Testis (tissue), 3 donors: ENCODE data around the gene LDLRAD4. TPM values are rescaled to one million over a fixed set of nuclear protein-coding genes. Genes with fewer than 3 reads are reported as not detected.

Source experiments
- DNase-seq: peaks from one replicate; pipeline ENCODE4 v3.0.0-alpha.2; 2019
- H3K27ac ChIP-seq, 2 donors: fragments of 200-600 bp; sonication (generic); one replicate each; pipeline ENCODE4 v1.5.1; 2019
- H3K27me3 ChIP-seq: fragments of 200-600 bp; sonication (generic); one replicate; pipeline ENCODE4 v1.5.1; 2019
- H3K36me3 ChIP-seq: fragments of 200-600 bp; sonication (generic); one replicate; pipeline ENCODE4 v1.5.1; 2017; ENCODE audit warnings: low read depth; ENCODE audit errors: missing control alignments
- H3K4me1 ChIP-seq: fragments of 200-600 bp; sonication (generic); one replicate; pipeline ENCODE4 v1.5.1; 2019
- H3K4me3 ChIP-seq, 2 donors: fragments of 200-600 bp; sonication (generic); one replicate each; pipeline ENCODE4 v1.5.1; 2017 to 2019
- H3K9me3 ChIP-seq: fragments of 200-600 bp; sonication (generic); one replicate; pipeline ENCODE4 v1.5.1; 2017
- CTCF ChIP-seq, 3 experiments: fragments of 450-650 bp in 2 of 3; fragments of 200-600 bp in 1 of 3; sonication (generic) in 1 of 3; IDR thresholded peaks; one replicate each; pipeline ENCODE4 v1.5.1; 2016 to 2019; ENCODE audit warnings: antibody characterized with exemption in 3 of 3, mild to moderate bottlenecking in 2 of 3, moderate library complexity in 1 of 3
- POLR2A ChIP-seq: fragments of 450-650 bp; IDR thresholded peaks from one replicate; pipeline ENCODE4 v1.6.1; 2017; ENCODE audit warnings: antibody characterized with exemption, mild to moderate bottlenecking, moderate library complexity
- WGBS, 2 donors: methylation state at CpG; one replicate each; pipeline ENCODE4 v1.1.5; 2018; 5-methylcytosine and 5-hydroxymethylcytosine counted together
- intact Hi-C: fragments of 100-400 bp; cut with DNase I; formaldehyde crosslinking; loops from one replicate; pipeline ENCODE4 v1.15.1; 2023; ENCODE audit warnings: low total_unique reads
- polyA plus RNA-seq: library from polyadenylated mRNA; stranded (reverse); fragments of 350-450 nt; fragmentation: Illumina TruSeq; extraction: RNeasy Lipid Tissue Mini Kit (QIAGEN cat#74804); gene quantifications from one replicate; pipeline ENCODE4 v1.2.3, GENCODE V29; 2014; ENCODE audit warnings: low read depth, low replicate concordance; ENCODE audit not compliant: insufficient read depth
- total RNA-seq, 2 donors: library from RNA; depleted of rRNA; stranded (reverse); fragments of >200 nt; gene quantifications; one replicate each; pipeline ENCODE4 v1.2.3, GENCODE V29; 2016

LDLRAD4 gene
- total and polyA plus RNA-seq, 3 donors from 2014 or later = 22.0 to 42.2 (median 25.9) TPM

DNA sequence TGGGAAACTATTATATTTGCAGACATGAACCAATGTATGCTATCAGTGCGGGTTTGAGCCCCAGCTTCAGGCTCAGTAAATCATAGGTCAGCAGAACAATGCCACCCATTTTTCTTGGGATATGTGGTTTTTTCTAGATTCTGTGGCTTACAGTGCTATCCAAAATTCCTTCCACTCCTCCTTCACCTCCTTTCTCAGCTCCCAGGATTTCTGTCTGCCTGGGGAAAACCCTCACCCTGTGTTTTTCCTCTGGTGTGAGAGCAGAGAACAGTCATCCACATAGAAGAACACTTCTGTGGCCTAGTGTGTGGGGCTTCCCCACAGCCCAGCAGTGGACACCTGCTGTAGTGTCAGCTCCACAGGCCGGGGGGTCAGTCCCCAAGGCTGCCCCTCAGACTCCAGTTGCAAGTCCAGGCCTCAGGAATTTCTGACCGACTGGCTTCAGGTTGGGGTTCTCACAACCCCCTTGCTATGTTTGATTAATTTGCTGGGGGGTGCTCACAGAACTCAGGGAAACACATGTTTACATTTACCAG, 238.2 kb downstream of the LDLRAD4 start:
- intact Hi-C loops = no loop called here
- no peak overlapping the region for H3K4me3 ChIP-seq
- TF ChIP-seq CTCF (IDR thresholded peaks at IDR 0.05) = no peak
- no peaks in the 10 kb centered on the region for H3K36me3 ChIP-seq
- no peak for DNase-seq
- H3K27ac ChIP-seq = no peak overlapping the region
- whole genome bisulfite sequencing, 2 donors = 87 to 91% methylated on average over 3 of the region's 3 CpGs
- no peaks in the 10 kb centered on the region for H3K4me1 ChIP-seq
- H3K9me3 ChIP-seq = no peaks in the 10 kb centered on the region
- no peaks in the 10 kb centered on the region for H3K27me3 ChIP-seq

GRCh38 chr18:13457327-13457726, 238.8 kb downstream of the LDLRAD4 start:
- no peaks in the 10 kb centered on the region for H3K4me1 ChIP-seq
- no peaks in the 10 kb centered on the region for H3K36me3 ChIP-seq
- H3K4me3 ChIP-seq = no peak overlapping the region
- H3K9me3 ChIP-seq = no peaks in the 10 kb centered on the region
- TF ChIP-seq POLR2A (no peak), CTCF (IDR thresholded peaks at IDR 0.05) (no peak)
- 91 to 94% methylated on average over 10 of the region's 10 CpGs for WGBS, 2 donors
- no peaks in the 10 kb centered on the region for H3K27me3 ChIP-seq
- intact Hi-C loops = no loop called here
- no peak overlapping the region for H3K27ac ChIP-seq
- no peak for DNase-seq

DNA sequence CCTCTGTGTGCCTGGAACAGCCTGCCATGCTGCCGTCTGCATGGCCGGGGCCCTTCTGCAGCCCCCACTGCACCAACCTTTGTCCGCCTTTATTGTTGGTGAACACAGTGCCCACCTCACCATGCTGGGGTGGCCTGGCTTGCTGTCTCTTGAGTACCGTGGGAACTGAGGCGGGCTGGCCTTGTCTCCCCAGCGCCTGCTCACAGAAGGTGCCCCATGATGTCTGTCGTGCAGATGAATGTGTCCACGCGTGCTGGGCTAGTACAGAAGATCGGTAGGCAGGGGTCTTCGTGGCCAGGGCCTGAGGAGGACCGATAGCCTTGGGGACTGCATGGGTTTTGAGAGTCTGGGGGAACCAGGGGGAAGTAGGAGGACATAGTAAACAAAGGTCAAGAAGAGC, 242.4 kb downstream of the LDLRAD4 start:
- TF ChIP-seq POLR2A = no peak
- no peak for TF ChIP-seq CTCF (IDR thresholded peaks at IDR 0.05)
- H3K4me1 ChIP-seq = no peaks in the 10 kb centered on the region
- no peaks in the 10 kb centered on the region for H3K9me3 ChIP-seq
- H3K27ac ChIP-seq = no peak overlapping the region
- no peak overlapping the region for H3K4me3 ChIP-seq
- WGBS, 2 donors = 86 to 89% methylated on average over 12 of the region's 12 CpGs
- DNase-seq = no peak
- H3K36me3 ChIP-seq = no peaks in the 10 kb centered on the region
- intact Hi-C loops = no loop called here
- H3K27me3 ChIP-seq = no peaks in the 10 kb centered on the region

DNA sequence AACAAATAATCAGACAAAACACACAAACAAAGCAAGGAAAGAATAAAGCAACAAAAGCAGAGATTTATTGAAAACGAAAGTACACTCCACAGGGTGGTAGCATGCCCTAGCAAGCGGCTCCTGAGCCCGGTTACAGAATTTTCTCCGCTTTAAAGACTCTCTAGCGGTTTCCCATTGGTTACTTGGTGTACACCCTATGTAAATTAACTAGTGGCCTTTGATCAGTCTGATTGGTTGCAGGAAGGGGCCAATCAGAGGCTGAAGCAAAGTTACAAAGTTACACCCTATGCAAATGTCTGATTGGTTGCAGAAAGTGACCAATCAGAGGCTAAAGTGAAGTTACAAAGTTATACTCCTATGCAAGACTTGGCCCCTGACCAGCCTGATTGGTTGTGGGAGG, 242.9 kb downstream of the LDLRAD4 start:
- no peak overlapping the region for H3K4me3 ChIP-seq
- no peaks in the 10 kb centered on the region for H3K27me3 ChIP-seq
- WGBS, 2 donors = 91 to 95% methylated on average over 5 of the region's 5 CpGs
- H3K9me3 ChIP-seq = no peaks in the 10 kb centered on the region
- DNase-seq = no peak
- H3K36me3 ChIP-seq = no peaks in the 10 kb centered on the region
- no peak for TF ChIP-seq POLR2A
- H3K27ac ChIP-seq = no peak overlapping the region
- intact Hi-C loops = no loop called here
- no peaks in the 10 kb centered on the region for H3K4me1 ChIP-seq

- no peak for TF ChIP-seq CTCF (IDR thresholded peaks at IDR 0.05)
- Histone ChIP-seq H3K4me1 (no peaks in the 10 kb centered on the region), H3K27ac (no peak overlapping the region), H3K9me3 (no peaks in the 10 kb centered on the region), H3K4me3 (no peak overlapping the region), H3K27me3 (no peaks in the 10 kb centered on the region), H3K36me3 (no peaks in the 10 kb centered on the region)
- no peak for DNase-seq
- WGBS, 2 donors = 85 to 97% methylated on average over 5 of the region's 5 CpGs
- intact Hi-C loops = no loop called here
Measured at GRCh38 chr18:13461936-13462335, 243.4 kb downstream of the LDLRAD4 start.
